Measurements from ENCODE around the gene S100A5.
"Not testable (repeated sequence)": the region's sequence is repeated elsewhere in the genome, so short reads cannot be mapped to it uniquely, and the experiment has no call there.

Gene S100A5

GRCh38 chr1:153565529-153566374, 25.0 kb upstream of the S100A5 start, which contains the start of gene S100A2:
Gene S100A2 (minus strand): TSS chr1:153565844. CDS start chr1:153563877, 1,967 bp downstream.
- H3K4me3 ChIP-seq (ENCODE audit: low read depth, low read length), result no peak within 1 kb of the TSS
- TF ChIP-seq CTCF (IDR thresholded peaks at IDR 0.05; ENCODE audit: borderline replicate concordance, insufficient read depth, low read depth, low read length), result no peak

- H3K4me3 ChIP-seq (ENCODE audit: low read depth, low read length), result no peak overlapping the region
- TF ChIP-seq CTCF (IDR thresholded peaks at IDR 0.05; ENCODE audit: borderline replicate concordance, insufficient read depth, low read depth, low read length), result no peak
Observed at GRCh38 chr1:153563991-153564390, 23.3 kb upstream of the S100A5 start.

GRCh38 chr1:153563483-153563901, 22.8 kb upstream of the S100A5 start:
- TF ChIP-seq CTCF (IDR thresholded peaks at IDR 0.05; ENCODE audit: borderline replicate concordance, insufficient read depth, low read depth, low read length), result no peak
- H3K4me3 ChIP-seq (ENCODE audit: low read depth, low read length), result no peak overlapping the region

GRCh38 chr1:153562021-153562420, 21.3 kb upstream of the S100A5 start:
- not testable (repeated sequence) for H3K4me3 ChIP-seq (ENCODE audit: low read depth, low read length)

GRCh38 chr1:153561466-153561985, 20.8 kb upstream of the S100A5 start:
- TF ChIP-seq CTCF (IDR thresholded peaks at IDR 0.05; ENCODE audit: borderline replicate concordance, insufficient read depth, low read depth, low read length), result no peak
- no peak overlapping the region for H3K4me3 ChIP-seq (ENCODE audit: low read depth, low read length)

GRCh38 chr1:153560771-153561465, 20.2 kb upstream of the S100A5 start:
- H3K4me3 ChIP-seq (ENCODE audit: low read depth, low read length), result no peak overlapping the region
- no peak for TF ChIP-seq CTCF (IDR thresholded peaks at IDR 0.05; ENCODE audit: borderline replicate concordance, insufficient read depth, low read depth, low read length)

- no peak for TF ChIP-seq CTCF (IDR thresholded peaks at IDR 0.05; ENCODE audit: borderline replicate concordance, insufficient read depth, low read depth, low read length)
- H3K4me3 ChIP-seq (ENCODE audit: low read depth, low read length), result no peak overlapping the region
Observed at GRCh38 chr1:153560241-153560640, 19.5 kb upstream of the S100A5 start.

All from GM12875 (cell line).